RWPE2 (cell line): Measurements from ENCODE around the gene LYPD8.
"Not testable (repeated sequence)": the region's sequence is repeated elsewhere in the genome, so short reads cannot be mapped to it uniquely, and the experiment has no call there.

Experiments used
- ATAC-seq: fragments of 200-7000 bp; cut with Tn5 transposase; 3 replicates; pipeline ENCODE4 v1.9.1; 2021; ENCODE audit warnings: low read depth
- DNase-seq: peaks from one replicate; pipeline ENCODE4 v3.0.0-alpha.2; 2020; ENCODE audit warnings: low spot score
- H3K27ac ChIP-seq: fragments of 450-650 bp; 2 replicates; pipeline ENCODE4 v1.5.1; 2017; ENCODE audit warnings: mild to moderate bottlenecking; ENCODE audit not compliant: poor library complexity, severe bottlenecking
- H3K27me3 ChIP-seq: fragments of 250-450 bp; sonication (Bioruptor Pico); 2 replicates; pipeline ENCODE4 v1.5.1; 2021; ENCODE audit warnings: mild to moderate bottlenecking, moderate library complexity; ENCODE audit not compliant: insufficient read depth, poor library complexity, severe bottlenecking
- H3K36me3 ChIP-seq: fragments of 250-450 bp; sonication (Bioruptor Pico); 2 replicates; pipeline ENCODE4 v1.5.1; 2020; ENCODE audit warnings: low read depth, mild to moderate bottlenecking, moderate library complexity
- H3K4me1 ChIP-seq: fragments of 250-450 bp; sonication (Bioruptor Pico); 2 replicates; pipeline ENCODE4 v1.5.1; 2021; ENCODE audit warnings: mild to moderate bottlenecking, moderate library complexity; ENCODE audit not compliant: insufficient read depth, poor library complexity, severe bottlenecking
- H3K4me3 ChIP-seq: fragments of 250-450 bp; sonication (Bioruptor Pico); 2 replicates; pipeline ENCODE4 v1.5.1; 2021; ENCODE audit warnings: mild to moderate bottlenecking, moderate library complexity; ENCODE audit not compliant: severe bottlenecking
- H3K9me3 ChIP-seq: fragments of 250-450 bp; sonication (Bioruptor Pico); 2 replicates; pipeline ENCODE4 v1.5.1; 2021; ENCODE audit warnings: mild to moderate bottlenecking, moderate library complexity; ENCODE audit not compliant: severe bottlenecking
- TF ChIP-seq, protein P1 (sequence below): fragments of 450-650 bp; IDR thresholded peaks from one replicate; pipeline ENCODE4 v1.5.1; 2017; ENCODE audit warnings: mild to moderate bottlenecking, moderate library complexity; ENCODE audit not compliant: poor library complexity, severe bottlenecking

LYPD8 gene

GRCh38 chr1:248790456-248790855 lies 34.9 kb upstream of the LYPD8 start:
- DNase-seq (no peak), ATAC-seq (no peak)
- Histone ChIP-seq H3K27ac (no peak overlapping the region), H3K4me1 (no peaks in the 10 kb centered on the region), H3K36me3 (no peaks in the 10 kb centered on the region), H3K9me3 (no peaks in the 10 kb centered on the region), H3K27me3 (no peaks in the 10 kb centered on the region), H3K4me3 (no peak overlapping the region)
- TF ChIP-seq, protein P1, sequence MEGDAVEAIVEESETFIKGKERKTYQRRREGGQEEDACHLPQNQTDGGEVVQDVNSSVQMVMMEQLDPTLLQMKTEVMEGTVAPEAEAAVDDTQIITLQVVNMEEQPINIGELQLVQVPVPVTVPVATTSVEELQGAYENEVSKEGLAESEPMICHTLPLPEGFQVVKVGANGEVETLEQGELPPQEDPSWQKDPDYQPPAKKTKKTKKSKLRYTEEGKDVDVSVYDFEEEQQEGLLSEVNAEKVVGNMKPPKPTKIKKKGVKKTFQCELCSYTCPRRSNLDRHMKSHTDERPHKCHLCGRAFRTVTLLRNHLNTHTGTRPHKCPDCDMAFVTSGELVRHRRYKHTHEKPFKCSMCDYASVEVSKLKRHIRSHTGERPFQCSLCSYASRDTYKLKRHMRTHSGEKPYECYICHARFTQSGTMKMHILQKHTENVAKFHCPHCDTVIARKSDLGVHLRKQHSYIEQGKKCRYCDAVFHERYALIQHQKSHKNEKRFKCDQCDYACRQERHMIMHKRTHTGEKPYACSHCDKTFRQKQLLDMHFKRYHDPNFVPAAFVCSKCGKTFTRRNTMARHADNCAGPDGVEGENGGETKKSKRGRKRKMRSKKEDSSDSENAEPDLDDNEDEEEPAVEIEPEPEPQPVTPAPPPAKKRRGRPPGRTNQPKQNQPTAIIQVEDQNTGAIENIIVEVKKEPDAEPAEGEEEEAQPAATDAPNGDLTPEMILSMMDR: no peak

GRCh38 chr1:248789337-248789736 lies 33.8 kb upstream of the LYPD8 start:
- H3K27me3 ChIP-seq, H3K4me1 ChIP-seq, ATAC-seq, DNase-seq, H3K36me3 ChIP-seq, H3K27ac ChIP-seq, H3K9me3 ChIP-seq, H3K4me3 ChIP-seq: not testable (repeated sequence)

GRCh38 chr1:248788327-248788726 lies 32.8 kb upstream of the LYPD8 start:
- Histone ChIP-seq H3K27ac (no peak overlapping the region), H3K9me3 (no peaks in the 10 kb centered on the region)
- no peak for ATAC-seq

GRCh38 chr1:248787430-248787829 lies 31.9 kb upstream of the LYPD8 start:
- no peak for ATAC-seq
- Histone ChIP-seq H3K27ac (no peak overlapping the region), H3K4me3 (no peak overlapping the region), H3K27me3 (no peaks in the 10 kb centered on the region), H3K9me3 (no peaks in the 10 kb centered on the region), H3K36me3 (no peaks in the 10 kb centered on the region), H3K4me1 (no peaks in the 10 kb centered on the region)
- DNase-seq: no peak
- TF ChIP-seq, protein P1: no peak

More at GRCh38 chr1:248788327-248788726, 32.8 kb upstream of the LYPD8 start:
- Histone ChIP-seq H3K4me1 (no peaks in the 10 kb centered on the region), H3K27me3 (no peaks in the 10 kb centered on the region), H3K4me3 (no peak overlapping the region), H3K36me3 (no peaks in the 10 kb centered on the region)
- no peak for DNase-seq
- TF ChIP-seq, protein P1: no peak

GRCh38 chr1:248786156-248786555 lies 30.6 kb upstream of the LYPD8 start:
- no peaks in the 10 kb centered on the region for H3K36me3 ChIP-seq
- no peak overlapping the region for H3K4me3 ChIP-seq
- no peaks in the 10 kb centered on the region for H3K27me3 ChIP-seq
- H3K27ac ChIP-seq: no peak overlapping the region
- no peak for ATAC-seq
- DNase-seq: no peak
- H3K9me3 ChIP-seq: no peaks in the 10 kb centered on the region
- TF ChIP-seq, protein P1: no peak
- no peaks in the 10 kb centered on the region for H3K4me1 ChIP-seq
